ENCODE data around the gene DAZAP1.

Gene DAZAP1

GRCh38 chr19:1455336-1456120 lies 48.1 kb downstream of the DAZAP1 start:
- peak in 1 of 3 experiments; percentile 44 for DNase-seq (ENCODE audit: low read depth in 2 of 3, low spot score in 2 of 3)

GRCh38 chr19:1456121-1456900 lies 48.9 kb downstream of the DAZAP1 start:
- DNase-seq (ENCODE audit: low read depth in 2 of 3, low spot score in 2 of 3), result no peak

DNA sequence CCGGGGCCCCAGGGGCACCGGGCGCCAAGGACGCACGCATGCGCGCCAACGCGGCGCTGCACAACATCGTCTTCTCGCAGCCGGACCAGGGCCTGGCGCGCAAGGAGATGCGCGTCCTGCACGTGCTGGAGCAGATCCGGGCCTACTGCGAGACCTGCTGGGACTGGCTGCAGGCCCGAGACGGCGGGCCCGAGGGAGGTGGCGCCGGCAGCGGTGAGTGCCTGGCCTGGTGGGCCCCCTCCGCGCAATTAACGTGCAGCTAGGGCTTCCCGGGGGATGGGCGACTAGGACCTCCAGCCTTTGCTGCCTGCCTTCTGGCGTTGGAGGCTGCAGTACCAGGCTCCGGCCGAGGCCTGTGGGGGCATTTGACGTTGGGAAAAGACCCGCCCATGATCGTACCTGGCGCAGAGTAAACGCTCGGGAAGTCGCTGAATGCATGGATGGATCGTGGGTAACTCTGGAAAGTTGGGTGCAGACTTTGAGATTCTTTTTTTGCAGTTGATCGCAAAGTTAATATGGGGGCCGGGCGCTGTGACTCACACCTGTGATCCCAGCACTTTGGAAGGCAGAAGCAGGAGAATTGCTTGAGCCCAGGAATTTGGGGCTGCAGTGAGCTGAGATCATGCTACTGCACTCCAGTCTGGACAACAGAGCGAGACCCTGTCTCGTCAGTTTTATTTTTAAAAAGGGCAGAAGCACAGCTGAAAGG lies 49.8 kb downstream of the DAZAP1 start:
- no peak for DNase-seq (ENCODE audit: low read depth in 2 of 3, low spot score in 2 of 3)

DNA sequence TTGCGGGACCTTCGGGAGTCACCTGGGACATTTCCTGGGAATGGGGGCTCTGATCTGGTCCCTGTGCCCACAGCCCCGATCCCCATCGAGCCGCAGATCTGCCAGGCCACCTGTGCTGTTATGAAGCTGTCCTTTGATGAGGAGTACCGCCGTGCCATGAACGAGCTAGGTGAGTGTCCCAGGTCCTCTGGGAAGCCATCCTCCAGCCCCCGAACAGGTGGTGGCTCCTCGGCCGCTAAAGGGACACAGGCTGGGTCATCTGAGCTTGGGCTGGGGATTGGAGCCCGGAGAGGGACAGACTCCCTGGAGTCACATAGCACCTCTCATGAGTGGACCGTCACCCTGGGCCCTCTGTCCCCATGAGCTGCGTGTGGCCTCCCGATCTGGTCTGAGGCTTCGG lies 50.5 kb downstream of the DAZAP1 start:
- no peak for DNase-seq (ENCODE audit: low read depth in 2 of 3, low spot score in 2 of 3)

- no peak for DNase-seq (ENCODE audit: low read depth in 2 of 3, low spot score in 2 of 3)
These were observed 52.1 kb downstream of the DAZAP1 start for GRCh38 chr19:1459479-1459878.

- DNase-seq (ENCODE audit: low read depth in 2 of 3, low spot score in 2 of 3), result no peak
These were observed 52.9 kb downstream of the DAZAP1 start for GRCh38 chr19:1460033-1460995.

DNA sequence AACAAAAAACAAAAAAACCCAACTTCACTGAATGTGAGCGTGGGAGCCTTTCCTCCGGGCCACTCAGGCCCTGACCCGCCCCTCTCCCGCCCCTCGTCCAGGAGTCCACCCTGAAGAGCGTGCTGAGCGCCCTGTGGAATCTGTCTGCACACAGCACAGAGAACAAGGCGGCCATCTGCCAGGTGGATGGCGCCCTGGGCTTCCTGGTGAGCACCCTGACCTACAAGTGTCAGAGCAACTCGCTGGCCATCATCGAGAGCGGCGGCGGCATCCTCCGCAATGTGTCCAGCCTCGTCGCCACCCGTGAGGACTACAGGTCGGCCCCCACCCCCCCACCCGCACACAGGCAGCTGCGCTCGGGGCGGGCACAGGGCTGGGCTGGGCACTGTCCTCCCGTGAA lies 54.5 kb downstream of the DAZAP1 start:
- no peak for DNase-seq (ENCODE audit: low read depth in 2 of 3, low spot score in 2 of 3)

- no peak for DNase-seq (ENCODE audit: low read depth in 2 of 3, low spot score in 2 of 3)
These were observed 58.0 kb downstream of the DAZAP1 start for GRCh38 chr19:1465191-1466016.

DNA sequence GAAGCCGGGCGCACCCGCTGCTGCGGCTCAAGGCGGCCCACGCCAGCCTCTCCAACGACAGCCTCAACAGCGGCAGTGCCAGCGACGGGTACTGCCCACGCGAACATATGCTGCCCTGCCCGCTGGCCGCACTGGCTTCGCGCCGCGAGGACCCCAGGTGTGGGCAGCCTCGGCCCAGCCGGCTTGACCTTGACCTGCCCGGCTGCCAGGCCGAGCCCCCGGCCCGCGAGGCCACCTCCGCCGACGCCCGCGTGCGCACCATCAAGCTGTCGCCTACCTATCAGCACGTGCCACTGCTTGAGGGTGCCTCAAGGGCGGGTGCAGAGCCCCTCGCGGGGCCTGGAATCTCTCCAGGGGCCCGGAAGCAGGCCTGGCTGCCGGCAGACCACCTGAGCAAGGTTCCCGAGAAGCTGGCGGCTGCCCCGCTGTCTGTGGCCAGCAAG lies 58.7 kb downstream of the DAZAP1 start:
- DNase-seq (ENCODE audit: low read depth in 2 of 3, low spot score in 2 of 3), result no peak

DNA sequence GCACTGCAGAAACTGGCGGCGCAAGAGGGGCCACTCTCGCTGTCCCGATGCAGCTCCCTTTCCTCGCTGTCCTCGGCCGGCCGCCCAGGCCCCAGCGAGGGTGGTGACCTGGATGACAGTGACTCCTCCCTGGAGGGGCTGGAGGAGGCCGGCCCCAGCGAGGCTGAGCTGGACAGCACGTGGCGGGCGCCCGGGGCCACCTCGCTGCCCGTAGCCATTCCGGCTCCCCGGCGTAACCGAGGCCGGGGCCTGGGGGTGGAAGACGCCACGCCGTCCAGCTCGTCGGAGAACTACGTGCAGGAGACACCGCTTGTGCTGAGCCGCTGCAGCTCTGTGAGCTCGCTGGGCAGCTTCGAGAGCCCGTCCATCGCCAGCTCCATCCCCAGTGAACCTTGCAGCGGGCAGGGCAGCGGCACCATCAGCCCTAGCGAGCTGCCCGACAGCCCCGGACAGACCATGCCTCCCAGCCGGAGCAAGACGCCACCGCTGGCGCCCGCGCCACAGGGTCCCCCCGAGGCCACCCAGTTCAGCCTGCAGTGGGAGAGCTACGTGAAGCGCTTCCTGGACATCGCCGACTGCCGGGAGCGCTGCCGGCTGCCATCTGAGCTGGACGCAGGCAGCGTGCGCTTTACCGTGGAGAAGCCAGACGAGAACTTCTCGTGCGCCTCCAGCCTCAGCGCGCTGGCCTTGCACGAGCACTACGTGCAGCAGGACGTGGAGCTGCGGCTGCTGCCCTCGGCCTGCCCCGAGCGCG lies 59.3 kb downstream of the DAZAP1 start:
- DNase-seq (ENCODE audit: low read depth in 2 of 3, low spot score in 2 of 3), result no peak

- no peak for DNase-seq (ENCODE audit: low read depth in 2 of 3, low spot score in 2 of 3)
These were observed 59.8 kb downstream of the DAZAP1 start for GRCh38 chr19:1467215-1467489.

DNA sequence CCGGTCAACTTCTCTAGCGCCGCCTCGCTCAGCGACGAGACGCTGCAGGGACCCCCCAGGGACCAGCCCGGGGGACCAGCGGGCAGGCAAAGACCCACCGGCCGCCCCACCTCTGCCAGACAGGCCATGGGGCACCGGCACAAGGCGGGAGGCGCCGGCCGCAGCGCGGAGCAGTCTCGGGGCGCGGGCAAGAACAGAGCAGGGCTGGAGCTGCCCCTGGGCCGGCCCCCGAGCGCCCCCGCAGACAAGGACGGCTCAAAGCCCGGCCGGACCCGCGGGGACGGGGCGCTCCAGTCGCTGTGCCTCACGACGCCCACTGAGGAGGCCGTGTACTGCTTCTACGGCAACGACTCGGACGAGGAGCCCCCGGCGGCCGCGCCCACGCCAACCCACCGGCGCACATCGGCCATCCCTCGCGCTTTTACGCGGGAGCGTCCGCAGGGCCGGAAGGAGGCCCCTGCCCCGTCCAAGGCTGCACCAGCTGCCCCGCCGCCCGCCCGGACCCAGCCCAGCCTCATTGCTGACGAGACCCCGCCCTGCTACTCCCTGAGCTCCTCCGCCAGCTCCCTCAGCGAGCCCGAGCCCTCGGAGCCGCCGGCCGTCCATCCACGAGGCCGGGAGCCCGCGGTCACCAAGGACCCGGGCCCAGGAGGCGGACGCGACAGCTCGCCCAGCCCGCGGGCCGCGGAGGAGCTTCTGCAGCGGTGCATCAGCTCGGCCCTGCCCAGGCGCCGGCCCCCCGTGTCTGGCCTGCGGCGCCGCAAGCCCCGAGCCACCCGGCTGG lies 60.3 kb downstream of the DAZAP1 start:
- DNase-seq (ENCODE audit: low read depth in 2 of 3, low spot score in 2 of 3), result no peak

GRCh38 chr19:1468274-1468820 lies 61.0 kb downstream of the DAZAP1 start:
- DNase-seq (ENCODE audit: low read depth in 2 of 3, low spot score in 2 of 3), result no peak

- DNase-seq (ENCODE audit: low read depth in 2 of 3, low spot score in 2 of 3), result no peak
These were observed 61.5 kb downstream of the DAZAP1 start for GRCh38 chr19:1468821-1469254.

GRCh38 chr19:1469255-1470054 lies 62.1 kb downstream of the DAZAP1 start:
- no peak for DNase-seq (ENCODE audit: low read depth in 2 of 3, low spot score in 2 of 3)

DNA sequence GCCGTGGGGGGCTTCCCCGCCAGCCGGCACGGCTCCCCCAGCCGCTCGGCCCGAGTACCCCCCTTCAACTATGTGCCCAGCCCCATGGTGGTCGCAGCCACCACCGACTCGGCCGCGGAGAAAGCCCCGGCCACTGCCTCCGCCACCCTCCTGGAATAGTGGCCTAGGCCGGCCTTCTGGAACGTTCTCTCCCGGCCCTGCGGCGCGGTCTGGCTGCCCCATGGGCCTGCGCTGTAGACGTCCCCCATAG lies 62.6 kb downstream of the DAZAP1 start:
- DNase-seq (ENCODE audit: low read depth in 2 of 3, low spot score in 2 of 3), result no peak

- peak in 1 of 3 experiments; percentile 37 for DNase-seq (ENCODE audit: low read depth in 2 of 3, low spot score in 2 of 3)
These were observed 63.1 kb downstream of the DAZAP1 start for GRCh38 chr19:1470305-1471009.

Data from activated CD8-positive, alpha-beta memory T cell treated with anti-CD3 and anti-CD28 coated beads for 48 hours (primary cell).